ENCODE data around the gene CHST12. TPM values are rescaled to one million over a fixed set of nuclear protein-coding genes. Genes with fewer than 3 reads are reported as not detected.

The CHST12 gene
- total RNA-seq, 1 experiment from 2014 or later: 6.3 TPM

Other genes with a start within 250 kb of the CHST12 start
- gene MAD1L1, start 170.7 kb upstream of the CHST12 start, total RNA-seq (2014; rRNA removed; shearing (Covaris generic)): 103 and 133 TPM in 2 replicates
- 51.7 and 58.2 TPM in 2 replicates for gene MRM2, start 161.4 kb upstream of the CHST12 start, total RNA-seq (2014; rRNA removed; shearing (Covaris generic))
- gene NUDT1, start 161.4 kb upstream of the CHST12 start, total RNA-seq (2014; rRNA removed; shearing (Covaris generic)): 108 and 129 TPM in 2 replicates
- 10.3 and 20.6 TPM in 2 replicates for gene SNX8, start 89.2 kb upstream of the CHST12 start, total RNA-seq (2014; rRNA removed; shearing (Covaris generic))
- gene EIF3B, start 48.8 kb upstream of the CHST12 start, total RNA-seq (2014; rRNA removed; shearing (Covaris generic)): 334 and 348 TPM in 2 replicates
- not detected in 2 replicates for gene GRIFIN, start 72.8 kb downstream of the CHST12 start, total RNA-seq (2014; rRNA removed; shearing (Covaris generic))
- 16.1 and 24.2 TPM in 2 replicates for gene LFNG, start 116.2 kb downstream of the CHST12 start, total RNA-seq (2014; rRNA removed; shearing (Covaris generic))
- 42.6 and 59.9 TPM in 2 replicates for gene BRAT1, start 151.9 kb downstream of the CHST12 start, total RNA-seq (2014; rRNA removed; shearing (Covaris generic))
- gene IQCE, start 155.4 kb downstream of the CHST12 start, total RNA-seq (2014; rRNA removed; shearing (Covaris generic)): 7.6 and 11.3 TPM in 2 replicates
- 16.5 and 18.3 TPM in 2 replicates for gene TTYH3, start 228.4 kb downstream of the CHST12 start, total RNA-seq (2014; rRNA removed; shearing (Covaris generic))